Stimulated activated naive CD8-positive, alpha-beta T cell treated with anti-CD3 and anti-CD28 coated beads, Interleukin-15, amount 100 ng/mL, for 72 hours (primary cell): Measurements from ENCODE around the gene HPRT1.

Experiments used
- ATAC-seq: fragments of 150-1000 bp; cut with Tn5 transposase; 2 replicates; pipeline ENCODE4 v1.10.0; 2021; ENCODE audit warnings: mild to moderate bottlenecking, moderate library complexity
- DNase-seq, 2 donors: peaks; one replicate each; pipeline ENCODE4 v3.0.0; 2021 to 2022
- H3K27ac Mint-ChIP-seq, 2 donors: one replicate each; pipeline ENCODE4 v1.8.0; 2022; ENCODE audit warnings: mild to moderate bottlenecking in 2 of 2, mixed read lengths in 2 of 2, moderate library complexity in 2 of 2
- H3K27me3 Mint-ChIP-seq: one replicate; pipeline ENCODE4 v1.8.0; 2022; ENCODE audit warnings: mixed read lengths
- H3K4me1 Mint-ChIP-seq: one replicate; pipeline ENCODE4 v1.8.0; 2022; ENCODE audit warnings: mild to moderate bottlenecking, mixed read lengths
- H3K4me3 Mint-ChIP-seq, 2 donors: one replicate each; pipeline ENCODE4 v1.8.0; 2022; ENCODE audit warnings: mild to moderate bottlenecking in 2 of 2, mixed read lengths in 2 of 2, moderate library complexity in 1 of 2
- H3K9me3 Mint-ChIP-seq, 2 donors: one replicate each; pipeline ENCODE4 v1.8.0; 2022; ENCODE audit warnings: mixed read lengths in 2 of 2

HPRT1 gene

GRCh38 chrX:134546187-134546586 lies 86.2 kb downstream of the HPRT1 start:
- no peak overlapping the region for H3K27ac Mint-ChIP-seq
- peaks cover 36% of the 10 kb centered on the region for H3K4me1 Mint-ChIP-seq
- no peak for ATAC-seq
- H3K27me3 Mint-ChIP-seq = peaks cover 54% of the 10 kb centered on the region
- no peak overlapping the region for H3K4me3 Mint-ChIP-seq
- H3K9me3 Mint-ChIP-seq = no peaks in the 10 kb centered on the region
- DNase-seq = no peak

GRCh38 chrX:134547047-134547679 lies 87.2 kb downstream of the HPRT1 start:
- DNase-seq = no peak
- H3K27ac Mint-ChIP-seq = no peak overlapping the region
- H3K4me1 Mint-ChIP-seq = peaks cover 36% of the 10 kb centered on the region
- peaks cover 63% of the 10 kb centered on the region for H3K27me3 Mint-ChIP-seq
- H3K4me3 Mint-ChIP-seq = no peak overlapping the region
- H3K9me3 Mint-ChIP-seq = no peaks in the 10 kb centered on the region
- ATAC-seq = no peak

- DNase-seq (peak in 1 of 2 donors; percentile 5), ATAC-seq (no peak)
- Mint-ChIP-seq H3K9me3 (no peaks in the 10 kb centered on the region), H3K4me3 (peak overlapping the region; percentile 88 to 95), H3K4me1 (peaks cover 29% of the 10 kb centered on the region), H3K27me3 (peaks cover 68% of the 10 kb centered on the region), H3K27ac (peak overlapping the region; percentile 84 to 89)
Measured at GRCh38 chrX:134548257-134549201, 88.6 kb downstream of the HPRT1 start.
